Left ventricle myocardium inferior (tissue), 1 donor: ENCODE results near the gene TMLHE. TPM values are rescaled to one million over a fixed set of nuclear protein-coding genes. Genes with fewer than 3 reads are reported as not detected.
"Not testable (repeated sequence)": the region's sequence is repeated elsewhere in the genome, so short reads cannot be mapped to it uniquely, and the experiment has no call there.

Experiments
- DNase-seq: peaks from one replicate; pipeline ENCODE4 v3.0.0-alpha.2; 2020
- H3K27ac ChIP-seq: fragments of 200-600 bp; replicated peaks from 2 replicates; pipeline ENCODE4 v1.8.0; 2021
- H3K27me3 ChIP-seq: fragments of 200-600 bp; 2 replicates; pipeline ENCODE4 v1.8.0; 2021; ENCODE audit warnings: low read depth
- H3K36me3 ChIP-seq: fragments of 200-600 bp; 2 replicates; pipeline ENCODE4 v1.8.0; 2021
- H3K4me1 ChIP-seq: fragments of 200-600 bp; 2 replicates; pipeline ENCODE4 v1.8.0; 2021
- H3K4me3 ChIP-seq: fragments of 200-600 bp; 2 replicates; pipeline ENCODE4 v1.8.0; 2021; ENCODE audit warnings: mild to moderate bottlenecking, moderate library complexity
- H3K9me3 ChIP-seq: fragments of 200-600 bp; replicated peaks from 2 replicates; pipeline ENCODE4 v1.8.0; 2021
- CTCF ChIP-seq: fragments of 200-600 bp; IDR thresholded peaks from 2 replicates; pipeline ENCODE4 v1.8.0; 2021; ENCODE audit warnings: antibody characterized with exemption, mild to moderate bottlenecking, borderline replicate concordance
- intact Hi-C: fragments of 100-400 bp; cut with micrococcal nuclease; formaldehyde crosslinking; loops from one replicate; pipeline ENCODE4 v1.11.0; 2022
- total RNA-seq: library from RNA; stranded (reverse); fragmentation: NEBNext Ultra II Directional; extraction: Animal tissue kit (Norgen Biotek cat#: 25700); gene quantifications from one replicate; pipeline ENCODE4 v1.2.1, GENCODE V29; 2021
- donor health status: DM: no; HTN: yes; CAD: no; lungs with severe emphysema.

TMLHE gene
- total RNA-seq, 1 donor from 2014 or later = 41.8 TPM

GRCh38 chrX:155534800-155535199 is 78.0 kb downstream of the TMLHE start:
- Histone ChIP-seq H3K4me3 (no peak overlapping the region), H3K9me3 (no peaks in the 10 kb centered on the region), H3K27me3 (no peaks in the 10 kb centered on the region), H3K4me1 (no peaks in the 10 kb centered on the region), H3K36me3 (no peaks in the 10 kb centered on the region), H3K27ac (no peak overlapping the region)
- no peak for DNase-seq
- peak; percentile 8 for TF ChIP-seq CTCF
- intact Hi-C loops = no loop called here

DNA sequence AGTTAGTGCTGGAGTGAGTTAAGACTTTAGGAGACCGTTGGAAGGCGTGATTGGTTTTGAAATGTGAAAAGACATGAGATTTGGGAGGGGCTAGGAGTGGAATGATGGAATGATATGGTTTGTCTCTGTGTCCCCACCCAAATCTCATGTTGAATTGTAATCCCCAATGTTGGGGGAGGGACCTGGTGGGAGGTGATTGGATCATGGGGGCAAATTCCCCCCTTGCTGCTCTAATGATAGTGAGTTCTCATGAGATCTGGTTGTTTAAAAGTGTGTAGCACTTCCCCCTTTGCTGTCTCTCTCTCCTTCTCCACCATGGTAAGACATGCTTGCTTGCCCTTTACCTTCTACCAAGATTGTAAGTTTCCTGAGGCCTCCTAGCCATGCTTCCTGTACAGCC is 85.7 kb downstream of the TMLHE start:
- Histone ChIP-seq H3K36me3 (peaks cover 30% of the 10 kb centered on the region), H3K9me3 (peaks cover 13% of the 10 kb centered on the region)
- H3K4me3 ChIP-seq, DNase-seq, H3K4me1 ChIP-seq, intact Hi-C loops, H3K27me3 ChIP-seq, H3K27ac ChIP-seq: not testable (repeated sequence)

- no peak for TF ChIP-seq CTCF
- no peaks in the 10 kb centered on the region for H3K4me1 ChIP-seq
- no peaks in the 10 kb centered on the region for H3K27me3 ChIP-seq
- H3K4me3 ChIP-seq = no peak overlapping the region
- no peaks in the 10 kb centered on the region for H3K9me3 ChIP-seq
- no peak overlapping the region for H3K27ac ChIP-seq
- intact Hi-C loops = no loop called here
- no peak for DNase-seq
- peaks cover 29% of the 10 kb centered on the region for H3K36me3 ChIP-seq
Observed at GRCh38 chrX:155514225-155514624, 98.5 kb downstream of the TMLHE start.

DNA sequence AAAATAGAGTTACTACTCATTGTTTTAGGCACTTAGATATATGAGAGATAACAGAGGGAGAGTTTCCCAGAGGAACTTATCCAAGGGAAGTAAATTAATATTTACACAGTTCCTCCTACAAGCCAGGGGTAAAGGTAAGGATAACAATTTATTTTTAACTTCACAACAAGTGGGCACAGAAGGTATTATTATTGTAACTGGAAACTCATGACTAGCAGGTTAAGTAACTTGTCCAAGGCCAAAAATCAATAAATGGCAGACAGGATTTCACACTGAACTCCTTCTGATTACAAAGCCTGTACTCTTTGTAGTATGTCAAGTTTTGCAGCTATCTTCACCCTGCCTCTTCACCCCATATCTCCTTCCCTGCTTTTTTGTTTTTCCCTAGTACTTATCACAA is 107.5 kb downstream of the TMLHE start:
- Histone ChIP-seq H3K9me3 (no peaks in the 10 kb centered on the region), H3K27me3 (no peaks in the 10 kb centered on the region), H3K36me3 (peaks cover 15% of the 10 kb centered on the region), H3K4me1 (no peaks in the 10 kb centered on the region), H3K27ac (no peak overlapping the region), H3K4me3 (no peak overlapping the region)
- no peak for DNase-seq
- intact Hi-C loops = no loop called here
- no peak for TF ChIP-seq CTCF

DNA sequence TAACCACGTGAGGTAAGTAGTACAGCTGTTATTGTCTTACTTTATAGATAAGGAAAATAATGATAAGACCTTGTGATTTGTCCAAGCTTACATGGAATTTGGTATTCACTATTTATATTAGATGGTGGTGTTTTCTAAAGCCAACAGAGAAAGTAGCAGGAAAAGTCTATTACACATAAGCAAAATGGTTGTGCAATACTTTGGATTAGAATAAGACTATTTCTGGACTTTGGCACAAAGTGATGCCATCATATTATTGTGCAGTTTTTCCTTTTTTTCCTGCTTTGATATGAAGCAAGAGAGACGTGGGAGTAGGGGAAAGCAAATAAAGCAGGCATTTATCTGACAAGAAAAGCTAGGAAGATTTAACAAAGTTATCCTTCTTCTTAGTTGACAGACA is 117.6 kb downstream of the TMLHE start:
- intact Hi-C loops, H3K4me1 ChIP-seq: not testable (repeated sequence)

DNA sequence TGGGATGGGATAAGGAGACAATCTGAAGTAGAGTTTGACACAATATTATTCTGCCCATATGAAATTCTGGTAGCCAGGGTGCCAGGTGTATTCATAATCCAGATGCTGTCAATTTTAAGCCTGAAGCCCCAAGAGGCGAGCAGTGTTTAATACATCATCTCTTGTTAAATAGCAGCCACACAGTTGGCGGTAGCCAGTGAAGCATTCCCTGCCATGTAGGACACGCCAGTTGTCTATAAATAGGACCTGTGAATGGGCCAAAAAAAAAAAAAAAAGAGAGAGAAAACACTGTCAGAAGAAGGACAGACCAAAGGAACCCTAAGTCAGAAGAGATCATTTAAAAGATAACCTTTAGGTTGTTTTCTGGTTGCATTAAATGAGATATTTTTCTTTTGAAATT is 121.3 kb downstream of the TMLHE start:
- intact Hi-C loops, DNase-seq, H3K27me3 ChIP-seq, H3K27ac ChIP-seq, H3K9me3 ChIP-seq, H3K4me3 ChIP-seq, H3K4me1 ChIP-seq, H3K36me3 ChIP-seq: not testable (repeated sequence)

More for the DNA sequence above, 117.6 kb downstream of the TMLHE start:
- not testable (repeated sequence) for H3K36me3 ChIP-seq, DNase-seq, H3K4me3 ChIP-seq, H3K9me3 ChIP-seq, H3K27me3 ChIP-seq, H3K27ac ChIP-seq

- H3K4me1 ChIP-seq, intact Hi-C loops, DNase-seq, H3K27me3 ChIP-seq, H3K4me3 ChIP-seq, H3K9me3 ChIP-seq, H3K36me3 ChIP-seq, H3K27ac ChIP-seq: not testable (repeated sequence)
Observed at GRCh38 chrX:155477136-155477535, 135.6 kb downstream of the TMLHE start.

GRCh38 chrX:155466269-155466938 is 146.3 kb downstream of the TMLHE start:
- intact Hi-C loops, H3K36me3 ChIP-seq, H3K27ac ChIP-seq, H3K9me3 ChIP-seq, H3K27me3 ChIP-seq, H3K4me1 ChIP-seq, H3K4me3 ChIP-seq, DNase-seq: not testable (repeated sequence)

DNA sequence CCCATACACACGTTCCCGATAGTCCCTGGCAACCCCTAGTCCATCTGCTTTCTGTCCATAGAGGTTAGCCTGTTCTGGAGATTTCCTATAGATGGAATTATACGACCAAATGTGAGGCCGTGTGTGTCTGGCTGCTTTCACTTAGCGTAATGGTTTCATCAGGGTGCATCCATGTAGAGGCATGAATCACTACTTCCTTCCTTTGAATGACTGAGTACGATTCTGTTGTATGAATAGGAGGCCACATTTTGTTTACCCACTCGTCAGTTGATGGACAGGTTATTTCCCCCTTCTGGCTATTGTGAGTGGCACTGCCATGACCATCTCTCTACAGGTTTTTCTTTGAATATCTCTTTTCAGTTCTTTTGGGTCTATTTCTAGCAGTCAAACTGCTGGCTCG is 152.3 kb downstream of the TMLHE start:
- H3K4me1 ChIP-seq, DNase-seq, H3K36me3 ChIP-seq, H3K27ac ChIP-seq, H3K4me3 ChIP-seq, intact Hi-C loops, H3K9me3 ChIP-seq, H3K27me3 ChIP-seq: not testable (repeated sequence)

DNA sequence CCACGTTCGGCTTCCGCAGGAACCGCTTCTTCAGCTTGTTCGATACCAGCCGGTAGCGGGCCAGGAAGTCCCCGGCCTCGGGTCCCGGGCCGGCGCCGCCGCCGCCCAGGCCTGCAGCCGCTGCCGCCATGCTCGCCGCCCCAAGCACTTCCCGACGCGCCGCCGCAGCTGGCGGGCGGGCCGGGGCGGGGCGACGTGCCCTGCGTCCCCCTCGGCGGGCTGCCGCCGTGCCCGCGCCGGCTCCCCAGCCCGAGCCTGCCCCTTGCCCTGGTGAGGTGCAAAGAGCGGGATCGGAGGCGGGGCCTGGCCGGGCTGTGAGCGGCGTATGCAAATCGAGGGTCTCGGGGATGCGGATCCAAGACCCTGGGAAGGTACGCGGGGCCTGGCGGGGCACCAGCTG is 154.3 kb downstream of the TMLHE start, which contains the start of gene F8A3:
TSS of gene F8A3 (minus strand) at position 150 of the 400 bp plus-strand sequence. CDS start at position 130, 20 bp downstream.
- H3K9me3 ChIP-seq, H3K27ac ChIP-seq, H3K36me3 ChIP-seq, DNase-seq, H3K4me1 ChIP-seq, H3K27me3 ChIP-seq, H3K4me3 ChIP-seq, intact Hi-C loops: not testable (repeated sequence)

- H3K4me3 ChIP-seq, intact Hi-C loops, H3K27me3 ChIP-seq, H3K36me3 ChIP-seq, H3K9me3 ChIP-seq, H3K4me1 ChIP-seq, H3K27ac ChIP-seq, DNase-seq: not testable (repeated sequence)
Observed at GRCh38 chrX:155457761-155458447, 154.8 kb downstream of the TMLHE start.
